Loucy (cell line): ENCODE results near the gene PLPPR5.

Source experiments
- H2AFZ ChIP-seq: fragments of 200-600 bp; sonication (generic); 2 replicates; pipeline ENCODE4 v1.6.0; 2016; ENCODE audit warnings: antibody characterized with exemption, mild to moderate bottlenecking, low read length, moderate library complexity
- H3F3A ChIP-seq: fragments of 200-600 bp; 2 replicates; pipeline ENCODE4 v1.6.0; 2016; ENCODE audit warnings: antibody characterized with exemption, low read depth, mild to moderate bottlenecking
- H3K27me3 ChIP-seq: fragments of 200-600 bp; sonication (generic); 2 replicates; pipeline ENCODE4 v1.6.1; 2014; ENCODE audit warnings: low read length, mild to moderate bottlenecking; ENCODE audit not compliant: insufficient read depth, poor library complexity, severe bottlenecking
- H3K36me3 ChIP-seq: fragments of 200-600 bp; sonication (generic); 2 replicates; pipeline ENCODE4 v1.6.1; 2016; ENCODE audit warnings: low read length; ENCODE audit not compliant: insufficient read depth
- H3K4me1 ChIP-seq: fragments of 200-600 bp; sonication (generic); 2 replicates; pipeline ENCODE4 v1.5.1; 2014; ENCODE audit warnings: low read length, mild to moderate bottlenecking; ENCODE audit not compliant: insufficient read depth, poor library complexity, severe bottlenecking
- H3K4me2 ChIP-seq: fragments of 200-600 bp; sonication (generic); 2 replicates; pipeline ENCODE4 v1.6.0; 2014; ENCODE audit warnings: antibody characterized with exemption, low read length, low read depth, mild to moderate bottlenecking; ENCODE audit not compliant: poor library complexity, severe bottlenecking
- H3K4me3 ChIP-seq: fragments of 200-600 bp; sonication (generic); 2 replicates; pipeline ENCODE4 v1.5.1; 2014; ENCODE audit warnings: low read length, mild to moderate bottlenecking, mixed read lengths; ENCODE audit not compliant: poor library complexity, severe bottlenecking
- H3K79me2 ChIP-seq: fragments of 200-600 bp; sonication (generic); 2 replicates; pipeline ENCODE4 v1.6.1; 2014; ENCODE audit warnings: low read length; ENCODE audit not compliant: insufficient read depth
- H3K9ac ChIP-seq: fragments of 200-600 bp; sonication (generic); 2 replicates; pipeline ENCODE4 v1.6.0; 2014; ENCODE audit warnings: mild to moderate bottlenecking, low read depth, low read length, moderate library complexity; ENCODE audit not compliant: poor library complexity, severe bottlenecking
- H3K9me2 ChIP-seq: fragments of 200-600 bp; sonication (generic); replicated peaks from 2 replicates; pipeline ENCODE4 v1.6.1; 2016; ENCODE audit warnings: low read depth, low read length, mixed read lengths
- H3K9me3 ChIP-seq: fragments of 200-600 bp; sonication (generic); 2 replicates; pipeline ENCODE4 v1.6.1; 2014; ENCODE audit warnings: mild to moderate bottlenecking, antibody characterized with exemption, low read length, low read depth; ENCODE audit not compliant: insufficient read depth
- H4K20me1 ChIP-seq: fragments of 200-600 bp; sonication (generic); 2 replicates; pipeline ENCODE4 v1.6.0; 2014; ENCODE audit warnings: antibody characterized with exemption, low read length, mild to moderate bottlenecking; ENCODE audit not compliant: insufficient read depth, poor library complexity, severe bottlenecking
- CTCF ChIP-seq: fragments of 200-600 bp; sonication (generic); conservative IDR thresholded peaks from 2 replicates; pipeline ENCODE4 v1.5.1; 2014; ENCODE audit warnings: mild to moderate bottlenecking, antibody characterized with exemption, low read length
- EZH2phosphoT487 ChIP-seq: fragments of 200-600 bp; IDR thresholded peaks from 2 replicates; pipeline ENCODE4 v1.6.1; 2018; ENCODE audit warnings: antibody characterized with exemption, mild to moderate bottlenecking, moderate library complexity, borderline replicate concordance

Gene PLPPR5

DNA sequence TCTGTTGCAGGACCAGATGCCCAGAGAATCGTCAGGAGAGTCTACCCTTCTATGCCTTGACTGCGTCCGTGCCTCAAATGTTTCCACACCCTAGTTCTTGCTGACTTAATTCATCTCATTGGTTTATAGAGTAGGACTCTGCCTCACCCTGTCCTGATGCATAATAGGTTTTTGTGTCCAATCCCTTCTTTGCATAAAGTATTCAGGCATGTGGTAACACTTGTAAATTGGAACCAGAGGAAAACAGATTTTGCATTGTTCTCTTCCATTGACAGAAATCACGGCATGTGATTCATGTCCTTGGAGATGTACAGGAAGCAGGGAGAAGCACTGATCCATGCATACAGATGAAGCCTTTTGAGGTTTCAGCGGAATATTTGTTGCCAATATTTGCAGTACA, 29.5 kb downstream of the PLPPR5 start:
- no peak overlapping the region for H3K9ac ChIP-seq
- H3K36me3 ChIP-seq: no peaks in the 10 kb centered on the region
- H3K27me3 ChIP-seq: no peaks in the 10 kb centered on the region

GRCh38 chr1:98969798-98970490, 34.7 kb downstream of the PLPPR5 start:
- H3K9me2 ChIP-seq: no peaks in the 10 kb centered on the region
- no peaks in the 10 kb centered on the region for H3K4me1 ChIP-seq
- H3K79me2 ChIP-seq: no peaks in the 10 kb centered on the region
- TF ChIP-seq EZH2phosphoT487 (no peak), CTCF (no peak)
- H3K36me3 ChIP-seq: no peaks in the 10 kb centered on the region
- no peak overlapping the region for H3K4me3 ChIP-seq
- H3K4me2 ChIP-seq: no peak overlapping the region
- H4K20me1 ChIP-seq: no peaks in the 10 kb centered on the region
- no peaks in the 10 kb centered on the region for H3K9me3 ChIP-seq
- H3K9ac ChIP-seq: no peak overlapping the region
- no peaks in the 10 kb centered on the region for H3F3A ChIP-seq
- H2AFZ ChIP-seq: 0 out of 2 replicates have a peak overlapping the region, but pooled peaks have one; percentile 7
- no peaks in the 10 kb centered on the region for H3K27me3 ChIP-seq

More for the DNA sequence above, 29.5 kb downstream of the PLPPR5 start:
- H4K20me1 ChIP-seq: no peaks in the 10 kb centered on the region
- no peaks in the 10 kb centered on the region for H3K79me2 ChIP-seq
- H3K9me3 ChIP-seq: no peaks in the 10 kb centered on the region
- no peak overlapping the region for H2AFZ ChIP-seq
- no peaks in the 10 kb centered on the region for H3K9me2 ChIP-seq
- H3K4me3 ChIP-seq: no peak overlapping the region
- no peaks in the 10 kb centered on the region for H3F3A ChIP-seq
- H3K4me1 ChIP-seq: no peaks in the 10 kb centered on the region
- TF ChIP-seq EZH2phosphoT487 (no peak), CTCF (no peak)
- H3K4me2 ChIP-seq: no peak overlapping the region

GRCh38 chr1:98967122-98967521, 37.5 kb downstream of the PLPPR5 start:
- no peaks in the 10 kb centered on the region for H3K9me2 ChIP-seq
- no peak overlapping the region for H3K4me2 ChIP-seq
- TF ChIP-seq CTCF: no peak
- TF ChIP-seq EZH2phosphoT487: no peak
- H3K4me3 ChIP-seq: no peak overlapping the region
- no peaks in the 10 kb centered on the region for H3K9me3 ChIP-seq
- H3K27me3 ChIP-seq: no peaks in the 10 kb centered on the region
- no peaks in the 10 kb centered on the region for H3K36me3 ChIP-seq
- no peaks in the 10 kb centered on the region for H4K20me1 ChIP-seq
- H2AFZ ChIP-seq: no peak overlapping the region
- no peak overlapping the region for H3K9ac ChIP-seq
- no peaks in the 10 kb centered on the region for H3F3A ChIP-seq
- no peaks in the 10 kb centered on the region for H3K4me1 ChIP-seq
- no peaks in the 10 kb centered on the region for H3K79me2 ChIP-seq
